Measurements from ENCODE around the gene HECTD3.

DNA sequence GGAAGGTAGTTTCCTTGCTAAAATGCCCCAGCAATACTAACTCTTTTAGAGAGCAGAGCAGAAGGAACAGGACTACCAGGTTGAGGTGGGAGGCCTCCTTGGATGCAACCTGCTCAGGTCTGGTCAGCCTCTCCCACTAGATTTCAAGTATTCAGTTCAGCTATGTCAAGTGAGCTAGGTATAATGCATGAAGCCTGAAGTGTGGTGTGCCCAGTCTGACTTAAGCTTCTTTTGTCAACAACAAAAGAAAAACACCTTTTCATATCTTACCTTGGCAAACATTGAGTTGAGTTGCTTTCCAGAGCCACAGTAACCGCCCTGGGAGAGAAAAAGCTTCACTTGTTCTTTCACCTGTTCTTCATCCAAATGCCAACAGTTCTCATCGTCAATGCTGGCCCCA is 48.7 kb upstream of the HECTD3 start:
- no peak for TF ChIP-seq CTCF (IDR thresholded peaks at IDR 0.05)
- no peak for TF ChIP-seq POLR2AphosphoS5 (IDR thresholded peaks at IDR 0.05)
